NK-92 treated with Interleukin-12 subunit alpha and Interleukin-12 subunit beta, amount 100 ng/mL, for 24 hours (cell line): Measurements from ENCODE around the gene RB1.

ENCODE experiments used
- DNase-seq: peaks from one replicate; lab custom pipeline; 2025; lab: John Stamatoyannopoulos, UW

Gene RB1

GRCh38 chr13:48303359-48304142 is at the start of gene RB1:
Gene RB1 (plus strand): TSS chr13:48303751. CDS start chr13:48303913, 162 bp downstream.
- peak; percentile 84 for DNase-seq

- DNase-seq = no peak
Observed at GRCh38 chr13:48253849-48254248, 49.7 kb upstream of the RB1 start.

- no peak for DNase-seq
Observed at GRCh38 chr13:48255090-48255489, 48.5 kb upstream of the RB1 start.

- DNase-seq = no peak
Observed at GRCh38 chr13:48255954-48256353, 47.6 kb upstream of the RB1 start.

- DNase-seq = no peak
Observed at GRCh38 chr13:48258002-48258401, 45.5 kb upstream of the RB1 start.

- no peak for DNase-seq
Observed at GRCh38 chr13:48258430-48258829, 45.1 kb upstream of the RB1 start.

GRCh38 chr13:48260970-48261369 is 42.6 kb upstream of the RB1 start:
- DNase-seq = no peak

- no peak for DNase-seq
Observed at GRCh38 chr13:48263196-48263595, 40.4 kb upstream of the RB1 start.

- DNase-seq = no peak
Observed at GRCh38 chr13:48264058-48264457, 39.5 kb upstream of the RB1 start.

GRCh38 chr13:48265217-48265815 is 38.2 kb upstream of the RB1 start:
- DNase-seq = no peak

GRCh38 chr13:48266150-48266549 is 37.4 kb upstream of the RB1 start:
- no peak for DNase-seq

GRCh38 chr13:48266701-48267639 is 36.6 kb upstream of the RB1 start:
- no peak for DNase-seq

GRCh38 chr13:48268019-48268418 is 35.5 kb upstream of the RB1 start:
- no peak for DNase-seq

GRCh38 chr13:48273346-48273745 is 30.2 kb upstream of the RB1 start:
- DNase-seq = no peak

GRCh38 chr13:48275507-48275906 is 28.0 kb upstream of the RB1 start:
- no peak for DNase-seq

GRCh38 chr13:48278806-48279205 is 24.7 kb upstream of the RB1 start:
- DNase-seq = no peak

GRCh38 chr13:48281556-48281955 is 22.0 kb upstream of the RB1 start:
- DNase-seq = no peak

GRCh38 chr13:48291730-48292129 is 11.8 kb upstream of the RB1 start:
- DNase-seq = no peak

GRCh38 chr13:48292650-48293049 is 10.9 kb upstream of the RB1 start:
- no peak for DNase-seq

- no peak for DNase-seq
Observed at GRCh38 chr13:48294653-48295052, 8.9 kb upstream of the RB1 start.

GRCh38 chr13:48295271-48295670 is 8.3 kb upstream of the RB1 start:
- no peak for DNase-seq

GRCh38 chr13:48296528-48296927 is 7.0 kb upstream of the RB1 start:
- DNase-seq = no peak
